CD4-positive, alpha-beta T cell (primary cell): ENCODE data around the gene CELF4. TPM values are rescaled to one million over a fixed set of nuclear protein-coding genes. Genes with fewer than 3 reads are reported as not detected.
A peak's percentile ranks its signal among the peaks of the same experiment; 100 is the strongest.

Source experiments
- ATAC-seq: fragments of 200-7000 bp; cut with Tn5 transposase; one replicate; pipeline ENCODE4 v1.10.0; 2022; ENCODE audit warnings: mild to moderate bottlenecking; ENCODE audit not compliant: poor library complexity
- CTCF ChIA-PET: fragments of 350-600 bp; sonication (Branson Sonifier 250); formaldehyde crosslinking; loops from one replicate; lab custom pipeline; 2021; ENCODE audit warnings: antibody characterized with exemption, inconsistent platforms; lab: Charles Lee
- POLR2A ChIA-PET: fragments of 350-600 bp; sonication (Branson Sonifier 250); formaldehyde crosslinking; loops from one replicate; lab custom pipeline; 2021; ENCODE audit warnings: antibody characterized with exemption, inconsistent platforms; lab: Charles Lee
- DNase-seq, 14 experiments: peaks; one replicate each; pipeline ENCODE4 v3.0.0-alpha.2; 2013 to 2020; ENCODE audit warnings: mixed read lengths in 2 of 14
- H3K27ac ChIP-seq, 2 donors: one replicate each; pipeline versions ENCODE4 v1.5.1 to v1.7.0; 2013; ENCODE audit warnings: low read length in 2 of 2, low read depth in 1 of 2, mild to moderate bottlenecking in 1 of 2
- H3K27me3 ChIP-seq, 2 experiments: 1 replicate in 1 of 2; 2 replicates in 1 of 2; pipeline versions ENCODE4 v1.6.1 to v1.7.0; 2013; ENCODE audit warnings: low read length in 2 of 2, control low read depth in 1 of 2, mild to moderate bottlenecking in 1 of 2, moderate library complexity in 1 of 2; ENCODE audit not compliant: insufficient read depth in 2 of 2, control insufficient read depth in 1 of 2
- H3K36me3 ChIP-seq: one replicate; pipeline ENCODE4 v1.6.1; 2013; ENCODE audit warnings: low read length, control low read depth; ENCODE audit not compliant: insufficient read depth
- H3K4me1 ChIP-seq: one replicate; pipeline ENCODE4 v1.6.1; 2013; ENCODE audit warnings: low read length, control low read depth; ENCODE audit not compliant: insufficient read depth
- H3K4me3 ChIP-seq: one replicate; pipeline ENCODE4 v1.5.1; 2013; ENCODE audit warnings: mild to moderate bottlenecking, low read length, moderate library complexity
- H3K9me3 ChIP-seq, 2 experiments: 1 replicate in 1 of 2; 2 replicates in 1 of 2; pipeline versions ENCODE4 v1.6.1 to v1.7.0; 2013; ENCODE audit warnings: low read length in 2 of 2, mild to moderate bottlenecking in 2 of 2, control low read depth in 1 of 2, moderate library complexity in 1 of 2; ENCODE audit not compliant: control insufficient read depth in 1 of 2, insufficient read depth in 1 of 2
- H3K27ac Mint-ChIP-seq: one replicate; pipeline ENCODE4 v1.8.0; 2020; ENCODE audit warnings: mixed read lengths
- H3K27me3 Mint-ChIP-seq: one replicate; pipeline ENCODE4 v1.8.0; 2021; ENCODE audit warnings: mixed read lengths
- H3K36me3 Mint-ChIP-seq: one replicate; pipeline ENCODE4 v1.8.0; 2021; ENCODE audit warnings: low read depth, mixed read lengths
- H3K4me1 Mint-ChIP-seq: one replicate; pipeline ENCODE4 v1.8.0; 2021; ENCODE audit warnings: low read depth, mixed read lengths
- H3K4me3 Mint-ChIP-seq: one replicate; pipeline ENCODE4 v1.8.0; 2020; ENCODE audit warnings: mild to moderate bottlenecking, mixed read lengths
- H3K9me3 Mint-ChIP-seq: one replicate; pipeline ENCODE4 v1.8.0; 2020; ENCODE audit warnings: mixed read lengths
- intact Hi-C, 2 experiments: fragments of 100-400 bp; cut with DNase I in 1 of 2; cut with micrococcal nuclease in 1 of 2; formaldehyde crosslinking; loops; one replicate each; pipeline versions ENCODE4 v1.15.1 to v1.9.0; 2023 to 2025; cut with DNase I, micrococcal nuclease
- total RNA-seq, 174 experiments: library from RNA in 2 of 174; stranded (reverse) in 2 of 174; gene quantifications; one replicate each; pipeline ENCODE4 v1.2.3 and lab custom pipeline; 2021 to 2026
- TF ChIP-seq, protein P1 (sequence below): fragments of 200-600 bp; IDR thresholded peaks from one replicate; pipeline ENCODE4 v1.8.0; 2022; ENCODE audit warnings: antibody characterized with exemption, mild to moderate bottlenecking

CELF4 gene
- total RNA-seq, 2 experiments from 2014 or later: not detected

DNA sequence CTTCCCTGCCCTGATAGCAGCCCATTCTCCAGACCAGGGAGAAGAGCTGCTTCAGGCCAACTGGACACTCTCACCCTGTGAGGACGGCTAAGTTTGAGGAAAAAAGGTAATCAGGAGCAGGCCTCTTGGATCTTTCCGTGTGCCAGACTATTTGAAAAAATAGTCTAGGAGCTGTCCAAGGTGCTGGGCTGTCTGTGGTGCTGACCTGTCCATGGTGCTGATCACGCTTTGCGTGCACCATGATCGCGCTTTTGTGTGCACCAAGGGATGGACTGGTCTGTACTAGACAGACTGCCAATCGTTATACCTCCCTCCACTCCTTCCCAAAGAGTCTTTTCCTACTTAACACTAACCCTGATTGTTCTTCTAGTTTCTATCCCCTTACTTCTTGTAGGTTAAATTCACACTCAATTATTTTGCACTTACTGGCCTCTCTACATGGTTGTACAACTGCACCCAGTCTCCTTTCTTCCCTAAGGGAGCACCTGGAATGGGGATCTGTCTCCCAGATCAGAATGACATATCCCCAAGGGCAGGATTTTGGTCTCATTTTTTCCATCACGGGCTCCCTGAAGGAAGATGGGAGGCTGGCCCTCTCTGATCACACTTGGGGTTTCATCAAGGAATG lies 295.4 kb downstream of the CELF4 start:
- H3K4me3 Mint-ChIP-seq: no peak overlapping the region
- intact Hi-C loops: no loop called here
- CTCF ChIA-PET: no interaction called here
- H3K4me3 ChIP-seq: no peak overlapping the region
- ATAC-seq (no peak), DNase-seq (peak in 4 of 14 experiments; percentile 6 to 46 (median 24))
- no peaks in the 10 kb centered on the region for H3K36me3 Mint-ChIP-seq
- H3K27me3 Mint-ChIP-seq: peaks cover 23% of the 10 kb centered on the region
- peaks cover 0 to 56% of the 10 kb centered on the region in 2 experiments for H3K9me3 ChIP-seq
- TF ChIP-seq, protein P1, sequence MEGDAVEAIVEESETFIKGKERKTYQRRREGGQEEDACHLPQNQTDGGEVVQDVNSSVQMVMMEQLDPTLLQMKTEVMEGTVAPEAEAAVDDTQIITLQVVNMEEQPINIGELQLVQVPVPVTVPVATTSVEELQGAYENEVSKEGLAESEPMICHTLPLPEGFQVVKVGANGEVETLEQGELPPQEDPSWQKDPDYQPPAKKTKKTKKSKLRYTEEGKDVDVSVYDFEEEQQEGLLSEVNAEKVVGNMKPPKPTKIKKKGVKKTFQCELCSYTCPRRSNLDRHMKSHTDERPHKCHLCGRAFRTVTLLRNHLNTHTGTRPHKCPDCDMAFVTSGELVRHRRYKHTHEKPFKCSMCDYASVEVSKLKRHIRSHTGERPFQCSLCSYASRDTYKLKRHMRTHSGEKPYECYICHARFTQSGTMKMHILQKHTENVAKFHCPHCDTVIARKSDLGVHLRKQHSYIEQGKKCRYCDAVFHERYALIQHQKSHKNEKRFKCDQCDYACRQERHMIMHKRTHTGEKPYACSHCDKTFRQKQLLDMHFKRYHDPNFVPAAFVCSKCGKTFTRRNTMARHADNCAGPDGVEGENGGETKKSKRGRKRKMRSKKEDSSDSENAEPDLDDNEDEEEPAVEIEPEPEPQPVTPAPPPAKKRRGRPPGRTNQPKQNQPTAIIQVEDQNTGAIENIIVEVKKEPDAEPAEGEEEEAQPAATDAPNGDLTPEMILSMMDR: no peak
- H3K27ac Mint-ChIP-seq: no peak overlapping the region
- no peaks in the 10 kb centered on the region for H3K36me3 ChIP-seq
- peaks cover 13 to 17% of the 10 kb centered on the region in 2 experiments for H3K27me3 ChIP-seq
- no peaks in the 10 kb centered on the region for H3K4me1 ChIP-seq
- peaks cover 3% of the 10 kb centered on the region for H3K9me3 Mint-ChIP-seq
- H3K4me1 Mint-ChIP-seq: no peaks in the 10 kb centered on the region
- H3K27ac ChIP-seq: no peak overlapping the region
- POLR2A ChIA-PET: no interaction called here

DNA sequence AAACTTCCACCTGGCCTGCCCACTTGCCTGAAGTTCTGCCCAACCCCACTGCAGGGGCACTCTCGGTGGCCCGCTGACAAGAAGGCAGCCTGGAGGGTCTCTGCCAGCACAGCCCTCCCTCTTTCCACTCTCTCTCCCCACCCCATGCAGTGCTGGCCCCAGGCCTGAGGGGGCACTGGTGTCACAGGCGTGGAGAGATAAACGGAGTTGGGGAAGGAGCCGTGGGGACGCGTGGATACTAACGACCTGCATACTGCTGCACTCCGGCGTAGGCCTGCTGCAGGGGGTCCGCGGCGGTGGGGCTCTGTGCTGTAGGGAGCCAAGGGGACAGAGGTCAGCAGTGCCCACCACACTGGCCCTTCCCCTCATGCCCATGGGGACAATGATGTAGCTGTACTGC lies 299.3 kb downstream of the CELF4 start:
- intact Hi-C loops: no loop called here
- no peaks in the 10 kb centered on the region for H3K27me3 ChIP-seq
- H3K4me1 Mint-ChIP-seq: no peaks in the 10 kb centered on the region
- peaks cover 0 to 51% of the 10 kb centered on the region in 2 experiments for H3K9me3 ChIP-seq
- H3K36me3 ChIP-seq: no peaks in the 10 kb centered on the region
- no peak overlapping the region for H3K27ac Mint-ChIP-seq
- H3K4me1 ChIP-seq: no peaks in the 10 kb centered on the region
- no peaks in the 10 kb centered on the region for H3K36me3 Mint-ChIP-seq
- H3K4me3 Mint-ChIP-seq: no peak overlapping the region
- no peak for ATAC-seq
- H3K4me3 ChIP-seq: no peak overlapping the region
- H3K27me3 Mint-ChIP-seq: peaks cover 13% of the 10 kb centered on the region
- TF ChIP-seq, protein P1: no peak
- no peak overlapping the region for H3K27ac ChIP-seq
- no peak for DNase-seq
- ChIA-PET CTCF (no interaction called here), POLR2A (no interaction called here)
- peaks cover 3% of the 10 kb centered on the region for H3K9me3 Mint-ChIP-seq

DNA sequence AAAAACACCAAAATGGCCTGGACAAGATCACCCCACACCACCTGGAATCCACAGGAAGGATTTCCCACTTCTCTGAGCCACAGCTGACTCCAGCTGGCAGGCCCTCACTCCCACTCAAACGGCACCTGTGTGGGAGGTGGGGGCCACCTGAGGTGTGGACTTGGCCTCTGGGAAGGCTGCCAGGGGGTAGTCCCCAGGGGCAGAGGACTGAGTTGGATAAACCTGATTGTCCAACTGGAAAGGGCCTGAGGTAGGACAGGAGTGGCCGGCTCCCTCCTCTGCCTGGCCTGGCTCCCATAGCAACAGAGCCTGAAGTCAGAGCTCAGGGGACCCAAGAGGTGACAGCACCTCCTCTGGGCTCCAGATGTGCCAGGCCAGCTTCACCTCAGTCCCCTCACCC lies 300.2 kb downstream of the CELF4 start:
- POLR2A ChIA-PET: no interaction called here
- no peak for ATAC-seq
- no peak overlapping the region for H3K4me3 Mint-ChIP-seq

More for the DNA sequence above, 300.2 kb downstream of the CELF4 start:
- Histone ChIP-seq H3K4me3 (no peak overlapping the region), H3K9me3 (peaks cover 0 to 48% of the 10 kb centered on the region in 2 experiments), H3K27me3 (no peaks in the 10 kb centered on the region), H3K4me1 (no peaks in the 10 kb centered on the region), H3K36me3 (no peaks in the 10 kb centered on the region), H3K27ac (no peak overlapping the region)
- no peak for DNase-seq
- intact Hi-C loops: no loop called here
- Mint-ChIP-seq H3K4me1 (no peaks in the 10 kb centered on the region), H3K27ac (no peak overlapping the region), H3K9me3 (peaks cover 3% of the 10 kb centered on the region), H3K36me3 (no peaks in the 10 kb centered on the region), H3K27me3 (peaks cover 13% of the 10 kb centered on the region)
- TF ChIP-seq, protein P1: no peak
- CTCF ChIA-PET: no interaction called here
